ENCODE results near the gene NLK.
"Not testable (repeated sequence)": the region's sequence is repeated elsewhere in the genome, so short reads cannot be mapped to it uniquely, and the experiment has no call there.

GRCh38 chr17:28035884-28036283 lies 6.6 kb upstream of the NLK start:
- TF ChIP-seq, protein P1, sequence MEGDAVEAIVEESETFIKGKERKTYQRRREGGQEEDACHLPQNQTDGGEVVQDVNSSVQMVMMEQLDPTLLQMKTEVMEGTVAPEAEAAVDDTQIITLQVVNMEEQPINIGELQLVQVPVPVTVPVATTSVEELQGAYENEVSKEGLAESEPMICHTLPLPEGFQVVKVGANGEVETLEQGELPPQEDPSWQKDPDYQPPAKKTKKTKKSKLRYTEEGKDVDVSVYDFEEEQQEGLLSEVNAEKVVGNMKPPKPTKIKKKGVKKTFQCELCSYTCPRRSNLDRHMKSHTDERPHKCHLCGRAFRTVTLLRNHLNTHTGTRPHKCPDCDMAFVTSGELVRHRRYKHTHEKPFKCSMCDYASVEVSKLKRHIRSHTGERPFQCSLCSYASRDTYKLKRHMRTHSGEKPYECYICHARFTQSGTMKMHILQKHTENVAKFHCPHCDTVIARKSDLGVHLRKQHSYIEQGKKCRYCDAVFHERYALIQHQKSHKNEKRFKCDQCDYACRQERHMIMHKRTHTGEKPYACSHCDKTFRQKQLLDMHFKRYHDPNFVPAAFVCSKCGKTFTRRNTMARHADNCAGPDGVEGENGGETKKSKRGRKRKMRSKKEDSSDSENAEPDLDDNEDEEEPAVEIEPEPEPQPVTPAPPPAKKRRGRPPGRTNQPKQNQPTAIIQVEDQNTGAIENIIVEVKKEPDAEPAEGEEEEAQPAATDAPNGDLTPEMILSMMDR (IDR thresholded peaks at IDR 0.05; ENCODE audit: poor library complexity, severe bottlenecking) = not testable (repeated sequence)
- not testable (repeated sequence) for TF ChIP-seq POLR2AphosphoS5 (IDR thresholded peaks at IDR 0.05); RAD21 (conservative IDR thresholded peaks at IDR 0.05); EZH2 (IDR thresholded peaks at IDR 0.05; ENCODE audit: borderline replicate concordance, insufficient read depth, low read length, poor library complexity, severe bottlenecking); TAF1 (IDR thresholded peaks at IDR 0.05; ENCODE audit: low read depth); EP300 (conservative IDR thresholded peaks at IDR 0.05; ENCODE audit: poor library complexity, severe bottlenecking); MXI1 (conservative IDR thresholded peaks at IDR 0.05; ENCODE audit: poor library complexity, severe bottlenecking)
- TF ChIP-seq, protein P2, sequence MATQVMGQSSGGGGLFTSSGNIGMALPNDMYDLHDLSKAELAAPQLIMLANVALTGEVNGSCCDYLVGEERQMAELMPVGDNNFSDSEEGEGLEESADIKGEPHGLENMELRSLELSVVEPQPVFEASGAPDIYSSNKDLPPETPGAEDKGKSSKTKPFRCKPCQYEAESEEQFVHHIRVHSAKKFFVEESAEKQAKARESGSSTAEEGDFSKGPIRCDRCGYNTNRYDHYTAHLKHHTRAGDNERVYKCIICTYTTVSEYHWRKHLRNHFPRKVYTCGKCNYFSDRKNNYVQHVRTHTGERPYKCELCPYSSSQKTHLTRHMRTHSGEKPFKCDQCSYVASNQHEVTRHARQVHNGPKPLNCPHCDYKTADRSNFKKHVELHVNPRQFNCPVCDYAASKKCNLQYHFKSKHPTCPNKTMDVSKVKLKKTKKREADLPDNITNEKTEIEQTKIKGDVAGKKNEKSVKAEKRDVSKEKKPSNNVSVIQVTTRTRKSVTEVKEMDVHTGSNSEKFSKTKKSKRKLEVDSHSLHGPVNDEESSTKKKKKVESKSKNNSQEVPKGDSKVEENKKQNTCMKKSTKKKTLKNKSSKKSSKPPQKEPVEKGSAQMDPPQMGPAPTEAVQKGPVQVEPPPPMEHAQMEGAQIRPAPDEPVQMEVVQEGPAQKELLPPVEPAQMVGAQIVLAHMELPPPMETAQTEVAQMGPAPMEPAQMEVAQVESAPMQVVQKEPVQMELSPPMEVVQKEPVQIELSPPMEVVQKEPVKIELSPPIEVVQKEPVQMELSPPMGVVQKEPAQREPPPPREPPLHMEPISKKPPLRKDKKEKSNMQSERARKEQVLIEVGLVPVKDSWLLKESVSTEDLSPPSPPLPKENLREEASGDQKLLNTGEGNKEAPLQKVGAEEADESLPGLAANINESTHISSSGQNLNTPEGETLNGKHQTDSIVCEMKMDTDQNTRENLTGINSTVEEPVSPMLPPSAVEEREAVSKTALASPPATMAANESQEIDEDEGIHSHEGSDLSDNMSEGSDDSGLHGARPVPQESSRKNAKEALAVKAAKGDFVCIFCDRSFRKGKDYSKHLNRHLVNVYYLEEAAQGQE (IDR thresholded peaks at IDR 0.05; ENCODE audit: borderline replicate concordance) = not testable (repeated sequence)

Measured in neural cell (in vitro differentiated cells).